HG03159 (cell line): Measurements from ENCODE around the gene TFDP1.
"Not testable (repeated sequence)": the region's sequence is repeated elsewhere in the genome, so short reads cannot be mapped to it uniquely, and the experiment has no call there.

ENCODE experiments used
- ATAC-seq: cut with Tn5 transposase; IDR thresholded peaks from one replicate; pipeline ENCODE4 v1.9.1; 2021; ENCODE audit warnings: mild to moderate bottlenecking, moderate library complexity; ENCODE audit not compliant: unreplicated experiment

The TFDP1 gene

GRCh38 chr13:113548778-113549621, 35.6 kb upstream of the TFDP1 start:
- no peak for ATAC-seq

DNA sequence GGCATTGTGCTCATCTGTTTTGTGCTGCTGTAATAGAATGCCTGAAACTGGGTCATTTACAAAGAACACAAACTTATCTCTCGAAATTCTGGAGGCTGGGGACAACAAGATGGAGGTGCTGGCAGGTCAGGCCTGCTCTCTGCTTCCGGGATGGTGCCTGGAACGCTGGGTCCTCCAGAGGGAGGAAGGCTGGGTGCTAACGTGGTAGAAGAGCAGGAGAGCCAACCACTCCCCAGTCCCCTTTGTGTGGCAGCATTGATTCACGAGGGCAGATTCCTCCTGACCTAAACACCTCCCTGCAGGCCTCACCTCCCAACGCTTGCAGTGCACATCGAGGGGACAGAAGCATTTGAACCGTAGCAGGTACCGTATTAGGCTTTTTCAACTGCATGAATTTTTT, 34.1 kb upstream of the TFDP1 start:
- ATAC-seq = no peak

- ATAC-seq = no peak
These were observed 33.2 kb upstream of the TFDP1 start for GRCh38 chr13:113551081-113552000.

GRCh38 chr13:113552079-113552478, 32.5 kb upstream of the TFDP1 start:
- no peak for ATAC-seq

- ATAC-seq = no peak
These were observed 31.6 kb upstream of the TFDP1 start for GRCh38 chr13:113552786-113553434.

- ATAC-seq = no peak
These were observed 30.8 kb upstream of the TFDP1 start for GRCh38 chr13:113553511-113554332.

- no peak for ATAC-seq
These were observed 30.2 kb upstream of the TFDP1 start for GRCh38 chr13:113554333-113554700.

DNA sequence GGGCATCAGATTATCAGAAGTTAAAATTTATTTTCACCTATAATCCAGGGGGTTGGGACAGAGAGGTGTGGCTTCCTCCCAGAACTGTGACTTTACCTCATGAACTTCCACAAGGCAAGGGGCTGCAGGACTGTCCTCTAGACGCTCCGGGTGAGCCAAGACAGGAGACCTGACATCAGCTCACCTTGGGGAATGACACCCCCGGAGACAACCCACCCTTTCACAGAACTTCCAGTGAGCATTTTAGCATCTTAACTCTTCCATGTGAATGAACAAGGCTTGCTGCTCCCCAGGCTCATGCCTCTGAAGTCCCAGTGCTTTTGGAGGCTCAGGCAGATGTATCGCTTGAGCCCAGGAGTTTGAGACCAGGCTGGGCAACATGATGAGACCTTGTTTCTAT, 29.4 kb upstream of the TFDP1 start:
- no peak for ATAC-seq

DNA sequence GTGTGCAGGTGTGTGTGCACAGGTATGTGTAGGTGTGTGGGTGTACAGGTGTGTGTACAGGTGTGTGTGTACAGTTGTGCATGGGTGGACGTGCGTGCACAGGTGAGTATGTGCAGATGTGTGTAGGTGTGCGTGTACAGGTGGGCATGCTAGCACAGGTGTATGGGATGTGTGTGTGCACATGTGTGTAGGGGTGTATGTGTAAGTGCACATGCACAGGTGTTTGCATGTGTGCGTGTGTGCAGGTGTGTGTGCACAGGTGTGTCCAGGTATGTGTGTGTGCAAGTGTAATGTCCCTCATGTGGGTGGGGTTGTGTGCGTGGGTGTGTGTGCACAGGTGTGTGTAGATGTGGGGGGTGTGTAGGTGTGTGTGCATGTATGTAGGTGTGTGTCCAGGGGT, 27.5 kb upstream of the TFDP1 start:
- ATAC-seq = no peak

DNA sequence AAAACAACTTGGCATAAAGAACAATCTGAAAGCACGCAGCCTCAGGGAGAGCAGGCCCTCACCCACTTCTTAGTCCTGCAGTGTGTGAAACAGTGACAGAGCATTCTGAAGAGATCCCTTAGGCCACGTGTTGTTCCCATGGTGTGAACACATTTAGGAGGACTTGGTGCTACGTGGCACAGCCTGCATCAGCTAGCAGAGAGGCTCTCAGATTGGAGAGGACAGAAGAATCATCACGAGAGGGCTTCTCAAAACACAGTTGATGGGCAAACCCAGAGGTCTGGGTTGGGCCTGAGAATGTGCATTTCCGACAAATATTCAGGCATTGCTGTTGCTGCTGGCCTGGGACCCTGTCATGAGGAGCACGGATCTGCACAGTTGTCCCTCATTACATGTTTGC, 26.1 kb upstream of the TFDP1 start:
- no peak for ATAC-seq

DNA sequence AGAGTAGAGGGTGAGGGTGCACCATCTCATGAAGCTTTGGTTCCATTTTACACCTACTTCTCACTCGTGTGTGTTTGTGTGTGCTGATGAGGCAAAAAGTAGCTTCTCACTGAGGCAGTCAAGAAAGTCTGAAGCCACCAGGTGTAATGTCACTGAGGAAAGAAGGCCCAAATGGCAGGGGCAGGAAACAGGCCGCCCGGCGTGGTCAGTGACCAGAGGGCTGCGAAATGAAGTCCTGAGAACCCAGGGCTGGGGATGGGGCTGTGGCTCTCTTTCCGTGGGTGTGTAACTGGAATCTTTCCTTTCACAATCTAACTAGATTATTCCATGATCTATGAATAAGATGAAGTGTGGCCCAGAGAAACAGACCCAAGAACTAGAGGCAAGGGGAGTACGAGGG, 25.5 kb upstream of the TFDP1 start:
- ATAC-seq = no peak

DNA sequence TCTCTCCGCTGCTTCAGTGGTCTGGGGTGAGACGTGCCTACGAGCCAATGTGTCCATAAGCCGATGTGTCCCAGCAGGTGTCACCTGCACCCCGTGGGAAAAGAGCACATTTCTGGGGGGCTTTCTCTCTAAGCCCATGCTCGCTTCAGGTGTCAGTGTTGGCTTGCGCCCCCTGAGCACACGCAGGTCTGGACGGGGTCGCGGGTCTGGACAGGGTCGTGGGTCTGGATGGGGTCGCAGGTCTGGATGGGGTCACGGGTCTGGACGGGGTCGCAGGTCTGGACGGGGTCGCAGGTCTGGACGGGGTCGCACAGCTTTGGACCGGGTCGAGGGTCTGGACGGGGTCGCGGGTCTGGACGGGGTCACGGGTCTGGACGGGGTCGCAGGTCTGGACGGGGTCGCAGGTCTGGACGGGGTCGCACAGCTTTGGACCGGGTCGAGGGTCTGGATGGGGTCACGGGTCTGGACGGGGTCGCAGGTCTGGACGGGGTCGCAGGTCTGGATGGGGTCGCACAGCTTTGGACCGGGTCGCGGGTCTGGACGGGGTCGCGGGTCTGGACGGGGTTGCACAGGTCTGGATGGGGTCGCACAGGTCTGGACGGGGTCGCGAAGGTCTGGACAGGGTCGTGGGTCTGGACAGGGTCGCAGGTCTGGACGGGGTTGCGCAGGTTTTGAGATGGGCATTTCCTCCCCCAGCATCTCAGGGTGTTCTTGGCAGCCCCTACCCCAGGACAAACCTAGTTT, 24.5 kb upstream of the TFDP1 start:
- ATAC-seq = no peak

DNA sequence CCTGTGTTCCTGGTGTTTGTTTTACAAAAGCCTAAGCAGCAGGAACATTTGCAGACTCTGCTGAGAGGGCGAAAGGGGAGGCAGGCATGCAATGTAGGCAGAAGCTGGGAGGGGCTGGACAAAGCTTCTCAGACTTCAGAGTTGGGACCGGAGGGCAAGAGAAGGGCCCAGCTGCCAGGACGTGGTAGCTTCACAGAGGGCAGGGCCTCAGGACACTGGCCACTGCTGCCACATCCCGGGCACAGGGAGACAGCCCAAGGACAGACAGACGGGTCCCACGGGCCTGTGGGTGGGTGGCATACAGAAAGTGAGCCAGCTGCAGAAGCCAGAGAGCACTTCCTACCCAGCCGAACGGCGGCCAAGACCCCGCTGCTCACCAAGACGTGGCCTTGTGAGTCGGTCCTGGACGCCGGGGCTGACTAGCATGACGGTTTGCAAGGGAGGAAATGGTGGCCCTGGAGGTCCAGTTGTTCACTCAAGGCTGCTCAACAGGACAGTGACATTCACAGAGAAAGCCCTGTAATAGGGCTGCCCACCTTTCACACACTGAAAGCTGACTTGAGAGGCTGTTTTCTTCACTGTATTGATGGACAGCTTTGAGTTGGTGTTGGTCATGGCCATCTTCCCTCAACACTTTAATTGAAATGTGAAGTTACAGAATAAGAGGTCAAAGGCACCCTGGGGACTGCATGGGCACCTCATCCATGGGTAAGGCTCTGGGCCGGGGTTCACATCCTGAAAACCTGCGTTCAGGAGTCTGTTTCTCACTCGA, 23.7 kb upstream of the TFDP1 start:
- ATAC-seq = no peak

- ATAC-seq = no peak
These were observed 23.0 kb upstream of the TFDP1 start for GRCh38 chr13:113561417-113562084.

GRCh38 chr13:113562085-113562749, 22.3 kb upstream of the TFDP1 start:
- ATAC-seq = peak; percentile 48

GRCh38 chr13:113562844-113563243, 21.7 kb upstream of the TFDP1 start:
- no peak for ATAC-seq

DNA sequence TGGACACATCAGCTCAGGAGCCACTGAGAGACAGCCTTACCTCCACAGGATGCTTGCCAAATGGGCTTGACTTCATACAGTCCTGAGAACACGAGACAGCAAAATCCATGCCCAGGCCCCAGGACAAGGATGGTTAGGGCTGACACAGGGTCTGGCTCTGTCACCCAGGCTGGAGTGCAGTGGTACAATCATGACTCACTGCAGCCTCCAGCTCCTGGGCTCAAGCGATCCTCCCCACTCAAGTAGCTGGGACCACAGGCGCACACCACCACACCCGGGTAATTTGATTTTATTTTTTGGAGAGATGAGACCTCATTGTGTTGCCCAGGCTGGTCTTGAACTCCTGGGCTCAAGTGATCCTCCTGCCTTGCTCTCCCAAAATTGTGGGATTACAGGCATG, 21.0 kb upstream of the TFDP1 start:
- ATAC-seq = not testable (repeated sequence)
